ENCODE data around the gene ABL2.
"Not testable (repeated sequence)": the region's sequence is repeated elsewhere in the genome, so short reads cannot be mapped to it uniquely, and the experiment has no call there.

Gene ABL2

GRCh38 chr1:179135168-179135567, 94.3 kb downstream of the ABL2 start:
- DNase-seq (ENCODE audit: low read depth): not testable (repeated sequence)

DNA sequence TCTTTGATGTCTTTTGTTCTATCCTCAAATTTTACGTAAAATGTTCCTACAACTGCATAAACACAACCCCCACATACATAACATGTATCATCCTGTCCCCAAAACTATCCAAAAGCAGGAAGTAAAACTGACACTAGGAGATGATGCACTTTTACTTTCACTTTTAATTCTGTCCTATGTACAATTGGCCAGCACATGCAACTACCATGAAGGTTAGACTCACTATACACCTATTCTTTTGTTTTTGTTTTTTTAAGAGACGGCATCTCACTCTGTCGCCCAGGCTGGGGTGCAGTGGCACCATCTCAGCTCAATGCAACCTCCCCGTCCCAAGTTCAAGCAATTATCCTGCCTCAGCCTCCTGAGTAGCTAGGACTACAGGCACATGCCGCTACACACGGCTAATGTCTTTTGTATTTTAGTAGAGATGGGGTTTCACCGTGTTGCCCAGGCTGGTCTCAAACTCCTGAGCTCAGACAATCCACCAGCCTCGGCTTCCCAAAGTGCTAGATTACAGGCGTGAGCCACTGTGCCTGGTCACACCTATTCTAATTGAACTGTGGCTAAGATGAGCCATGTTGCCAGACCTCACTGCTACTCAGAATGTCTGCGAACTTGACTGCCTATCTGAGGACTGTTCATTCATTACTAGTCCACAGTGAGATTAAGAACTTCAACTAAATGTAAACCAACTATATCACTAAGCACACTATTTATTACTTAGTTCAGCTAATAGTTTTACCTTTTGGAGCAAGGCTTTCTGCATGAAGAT, 99.6 kb downstream of the ABL2 start:
- DNase-seq (ENCODE audit: low read depth): no peak

- DNase-seq (ENCODE audit: low read depth): no peak
Measured at GRCh38 chr1:179128520-179128919, 101.0 kb downstream of the ABL2 start.

GRCh38 chr1:179127163-179127895, 102.1 kb downstream of the ABL2 start:
- no peak for DNase-seq (ENCODE audit: low read depth)

- DNase-seq (ENCODE audit: low read depth): no peak
Measured at GRCh38 chr1:179126338-179127060, 103.0 kb downstream of the ABL2 start.

GRCh38 chr1:179124873-179125272, 104.6 kb downstream of the ABL2 start:
- no peak for DNase-seq (ENCODE audit: low read depth)

- DNase-seq (ENCODE audit: low read depth): peak; percentile 16
Measured at GRCh38 chr1:179121159-179121938, 108.1 kb downstream of the ABL2 start.

DNA sequence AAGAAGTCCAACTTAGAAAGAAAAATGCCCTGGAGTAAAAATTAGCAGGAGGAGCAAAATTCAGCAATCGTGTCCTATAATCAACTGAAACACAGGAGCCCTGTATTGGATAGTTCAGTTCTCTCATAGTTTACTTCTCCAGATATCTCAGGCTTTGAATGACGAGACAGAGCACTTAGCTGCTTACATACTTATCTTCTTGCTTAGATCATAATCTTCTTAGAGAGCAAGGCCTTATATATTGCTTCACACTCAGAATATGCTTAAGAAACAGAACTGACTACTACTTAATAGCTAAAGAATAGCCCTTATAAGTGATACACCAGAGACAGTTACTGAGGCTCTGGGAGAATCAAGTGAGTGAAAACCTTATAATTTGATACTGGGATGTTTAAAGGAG, 108.7 kb downstream of the ABL2 start:
- no peak for DNase-seq (ENCODE audit: low read depth)

DNA sequence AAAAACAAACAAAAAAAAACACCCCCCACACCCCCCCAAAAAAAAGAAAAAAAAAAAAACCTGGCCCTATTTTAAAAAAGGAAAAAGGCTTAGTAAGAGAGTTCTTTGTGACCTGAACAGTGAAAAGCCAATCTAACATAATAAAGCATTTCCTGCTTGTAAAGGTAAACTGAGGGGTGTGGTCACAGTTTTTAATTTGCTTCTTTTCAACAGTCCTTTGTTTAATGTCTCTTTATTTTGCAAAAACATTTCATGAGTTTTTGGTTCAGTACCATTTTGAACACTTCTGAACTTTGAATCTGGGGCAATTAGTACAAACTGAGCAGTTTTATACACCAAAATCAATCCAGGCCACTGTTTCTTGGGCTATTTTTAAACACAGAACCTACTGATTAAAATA, 110.0 kb downstream of the ABL2 start:
- DNase-seq (ENCODE audit: low read depth): no peak

- no peak for DNase-seq (ENCODE audit: low read depth)
Measured at GRCh38 chr1:179115181-179115580, 114.3 kb downstream of the ABL2 start.

- DNase-seq (ENCODE audit: low read depth): no peak
Measured at GRCh38 chr1:179108644-179109043, 120.8 kb downstream of the ABL2 start.

DNA sequence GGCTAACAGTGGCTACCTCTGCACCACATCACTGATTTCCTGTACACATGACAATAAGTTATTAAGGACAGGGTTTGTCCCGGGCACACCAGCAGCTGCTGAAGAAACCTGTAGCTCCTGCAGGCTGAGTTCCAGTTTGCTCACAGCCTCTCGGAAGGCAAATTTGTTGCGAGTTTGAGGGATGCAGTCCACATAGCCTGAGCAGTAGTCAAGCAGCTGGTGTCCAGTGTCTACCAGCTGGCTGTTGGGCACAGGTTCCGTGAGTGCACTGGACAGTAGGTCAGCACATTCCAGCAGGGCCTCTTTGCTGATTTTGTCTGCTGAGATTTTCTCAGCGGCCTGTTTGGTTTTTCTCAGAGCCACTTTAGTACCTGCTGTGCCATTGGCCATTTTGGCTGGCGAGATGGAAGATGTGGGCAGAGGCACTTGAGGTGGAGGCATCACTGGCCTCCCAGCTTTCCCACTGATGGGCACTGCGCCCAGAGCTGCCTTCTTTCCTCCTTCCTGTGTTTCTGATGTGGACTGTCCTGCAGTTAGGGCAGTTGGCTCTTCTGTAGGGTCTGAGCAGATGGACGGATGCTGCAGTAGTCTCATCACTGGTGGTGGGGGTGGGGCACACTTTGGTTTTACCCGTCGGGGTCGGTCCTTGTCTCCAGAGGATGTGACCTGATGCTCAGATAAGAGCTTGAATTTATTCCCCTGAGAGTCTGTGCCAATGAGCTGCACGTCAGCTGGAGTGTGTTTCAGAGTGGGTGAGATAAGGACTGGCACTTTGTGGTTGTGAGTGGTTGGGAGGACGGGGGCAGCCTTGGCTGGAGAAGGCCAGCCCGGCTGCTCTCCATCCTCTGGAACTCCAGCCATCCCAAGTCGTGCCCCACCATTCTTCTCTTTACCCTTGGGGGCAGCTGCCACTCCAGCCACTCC, 121.5 kb downstream of the ABL2 start:
- DNase-seq (ENCODE audit: low read depth): no peak

DNA sequence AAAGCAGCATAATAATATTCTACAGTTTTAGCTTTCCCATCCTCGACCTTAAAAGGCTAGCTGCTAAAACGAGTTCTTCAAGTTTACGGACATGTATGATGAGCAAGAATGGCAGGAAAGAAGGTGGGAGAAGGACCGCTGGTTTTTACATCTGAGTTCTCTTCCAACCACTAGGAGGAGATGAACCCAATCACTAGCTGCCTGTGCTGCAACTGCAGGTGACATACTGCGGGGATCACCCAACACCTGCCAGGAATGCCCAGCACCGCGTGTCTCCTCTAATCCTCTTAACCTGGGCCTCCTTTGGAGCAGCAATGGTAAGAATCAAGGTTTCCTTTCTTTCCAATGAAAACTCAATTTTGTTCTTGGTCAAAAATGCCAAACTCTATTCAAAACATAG, 124.1 kb downstream of the ABL2 start:
- DNase-seq (ENCODE audit: low read depth): no peak

GRCh38 chr1:179104611-179105250, 124.7 kb downstream of the ABL2 start:
- no peak for DNase-seq (ENCODE audit: low read depth)

GRCh38 chr1:179103999-179104398, 125.5 kb downstream of the ABL2 start:
- DNase-seq (ENCODE audit: low read depth): no peak

DNA sequence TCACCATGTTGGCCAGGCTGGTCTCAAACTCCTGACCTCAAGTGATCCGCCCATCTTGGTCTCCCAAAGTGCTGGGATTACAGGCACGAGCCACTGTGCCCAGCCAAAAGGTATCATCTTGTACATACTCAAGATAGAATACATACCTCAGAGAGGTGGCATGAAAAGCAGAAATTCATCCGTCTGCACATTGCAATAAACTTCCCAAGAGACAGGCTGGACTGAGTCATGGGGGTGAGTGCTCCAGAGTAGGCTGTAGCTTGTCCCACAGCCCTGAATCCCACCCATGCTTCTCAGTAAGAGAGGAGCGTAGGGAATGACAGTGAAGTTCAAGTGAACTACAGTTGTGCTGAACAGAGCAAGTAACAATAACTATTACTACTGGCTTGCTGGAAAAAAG, 127.9 kb downstream of the ABL2 start:
- DNase-seq (ENCODE audit: low read depth): no peak

- DNase-seq (ENCODE audit: low read depth): no peak
Measured at GRCh38 chr1:179099891-179100290, 129.6 kb downstream of the ABL2 start.

GRCh38 chr1:179095924-179096323, 133.6 kb downstream of the ABL2 start:
- DNase-seq (ENCODE audit: low read depth): no peak

- no peak for DNase-seq (ENCODE audit: low read depth)
Measured at GRCh38 chr1:179095377-179095776, 134.1 kb downstream of the ABL2 start.

GRCh38 chr1:179094818-179095217, 134.7 kb downstream of the ABL2 start:
- DNase-seq (ENCODE audit: low read depth): no peak

Data from activated T-cell treated with anti-CD3 and anti-CD28 coated beads for 1 hour (primary cell).